ENCODE data around the gene SURF4.

The SURF4 gene

DNA sequence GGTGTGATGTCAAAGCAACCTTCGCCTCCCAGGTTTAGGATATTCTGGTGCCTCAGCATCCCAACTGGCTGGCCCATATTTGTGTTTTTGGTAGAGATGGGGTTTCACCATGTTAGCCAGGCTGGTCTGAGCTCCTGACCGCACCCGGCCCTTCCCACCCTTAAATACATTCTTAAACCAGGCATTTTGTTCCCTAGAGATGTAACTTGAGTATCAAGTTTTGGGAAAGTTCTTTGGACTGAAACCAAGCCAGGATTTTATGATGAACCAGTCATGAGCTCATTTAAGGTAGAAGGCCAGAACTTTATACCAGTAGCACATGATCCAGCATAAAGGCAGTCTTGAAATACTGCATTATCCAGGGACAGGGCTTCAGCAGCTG lies 24.3 kb downstream of the SURF4 start:
- DNase-seq (ENCODE audit: extremely low read depth, low read depth) = no peak
- TF ChIP-seq, protein P1, sequence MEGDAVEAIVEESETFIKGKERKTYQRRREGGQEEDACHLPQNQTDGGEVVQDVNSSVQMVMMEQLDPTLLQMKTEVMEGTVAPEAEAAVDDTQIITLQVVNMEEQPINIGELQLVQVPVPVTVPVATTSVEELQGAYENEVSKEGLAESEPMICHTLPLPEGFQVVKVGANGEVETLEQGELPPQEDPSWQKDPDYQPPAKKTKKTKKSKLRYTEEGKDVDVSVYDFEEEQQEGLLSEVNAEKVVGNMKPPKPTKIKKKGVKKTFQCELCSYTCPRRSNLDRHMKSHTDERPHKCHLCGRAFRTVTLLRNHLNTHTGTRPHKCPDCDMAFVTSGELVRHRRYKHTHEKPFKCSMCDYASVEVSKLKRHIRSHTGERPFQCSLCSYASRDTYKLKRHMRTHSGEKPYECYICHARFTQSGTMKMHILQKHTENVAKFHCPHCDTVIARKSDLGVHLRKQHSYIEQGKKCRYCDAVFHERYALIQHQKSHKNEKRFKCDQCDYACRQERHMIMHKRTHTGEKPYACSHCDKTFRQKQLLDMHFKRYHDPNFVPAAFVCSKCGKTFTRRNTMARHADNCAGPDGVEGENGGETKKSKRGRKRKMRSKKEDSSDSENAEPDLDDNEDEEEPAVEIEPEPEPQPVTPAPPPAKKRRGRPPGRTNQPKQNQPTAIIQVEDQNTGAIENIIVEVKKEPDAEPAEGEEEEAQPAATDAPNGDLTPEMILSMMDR (IDR thresholded peaks at IDR 0.05; ENCODE audit: low read depth, low read length) = no peak

DNA sequence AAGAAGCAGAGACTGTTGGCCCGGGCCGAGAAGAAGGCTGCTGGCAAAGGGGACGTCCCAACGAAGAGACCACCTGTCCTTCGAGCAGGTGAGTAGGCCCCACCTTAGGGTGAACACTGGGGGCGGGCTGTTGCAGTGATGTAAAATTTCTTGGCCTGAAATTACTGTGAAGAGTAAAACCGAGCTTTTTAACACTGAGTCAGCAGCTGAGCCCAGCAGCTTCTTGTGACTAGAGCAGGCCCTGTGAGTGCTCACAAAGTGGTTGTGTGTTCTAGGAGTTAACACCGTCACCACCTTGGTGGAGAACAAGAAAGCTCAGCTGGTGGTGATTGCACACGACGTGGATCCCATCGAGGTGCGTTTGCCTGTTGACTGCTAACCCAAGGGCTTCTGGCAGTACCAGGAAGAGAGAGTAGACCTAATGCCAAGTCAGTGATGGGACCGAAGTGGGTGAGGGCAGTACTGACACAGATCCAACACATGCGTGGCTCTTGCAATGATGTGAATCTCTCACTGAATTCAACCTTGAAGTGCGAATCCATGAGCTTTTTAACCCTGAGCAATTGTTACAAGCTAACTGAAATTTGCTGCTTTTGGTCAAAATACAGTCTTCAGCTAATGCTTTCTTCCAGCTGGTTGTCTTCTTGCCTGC lies 25.8 kb downstream of the SURF4 start:
- TF ChIP-seq, protein P1 (IDR thresholded peaks at IDR 0.05; ENCODE audit: low read depth, low read length) = no peak
- DNase-seq (ENCODE audit: extremely low read depth, low read depth) = no peak

DNA sequence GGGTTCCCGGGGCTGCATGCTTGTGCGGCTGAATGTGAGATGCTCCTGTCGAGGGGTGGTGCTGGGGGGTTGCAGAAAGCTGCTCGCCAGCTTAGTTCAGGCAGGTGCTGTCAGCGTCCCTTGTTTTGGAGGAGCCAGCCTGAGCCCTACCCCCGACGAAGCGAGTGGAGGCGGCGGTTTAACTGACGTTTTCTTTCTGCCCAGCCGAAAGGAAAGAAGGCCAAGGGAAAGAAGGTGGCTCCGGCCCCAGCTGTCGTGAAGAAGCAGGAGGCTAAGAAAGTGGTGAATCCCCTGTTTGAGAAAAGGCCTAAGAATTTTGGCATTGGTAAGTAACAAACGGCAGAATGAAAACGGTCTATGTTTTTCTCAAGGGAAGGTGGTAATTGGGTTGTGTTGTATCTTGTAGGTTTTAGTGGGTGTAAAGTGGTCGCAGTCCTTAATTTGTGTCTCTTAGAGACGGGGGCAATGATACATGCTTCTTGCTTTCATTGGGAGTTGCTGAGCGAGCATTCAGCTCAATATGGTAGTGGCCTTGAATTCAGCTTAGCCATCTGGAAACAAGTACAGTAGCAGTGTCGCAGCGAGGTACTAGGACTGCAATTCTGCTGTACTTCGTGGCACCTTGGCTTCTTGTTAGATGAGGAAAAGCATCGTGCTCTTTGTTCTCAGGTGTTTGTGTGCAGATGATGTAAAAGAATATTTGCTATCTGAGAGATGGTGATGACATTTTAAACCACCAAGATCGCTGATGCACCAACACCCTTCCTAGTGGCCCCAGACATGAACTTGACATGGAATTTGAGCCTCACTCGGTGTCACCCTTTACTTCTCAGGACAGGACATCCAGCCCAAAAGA lies 26.9 kb downstream of the SURF4 start:
- DNase-seq (ENCODE audit: extremely low read depth, low read depth) = no peak
- TF ChIP-seq, protein P1 (IDR thresholded peaks at IDR 0.05; ENCODE audit: low read depth, low read length) = no peak

DNA sequence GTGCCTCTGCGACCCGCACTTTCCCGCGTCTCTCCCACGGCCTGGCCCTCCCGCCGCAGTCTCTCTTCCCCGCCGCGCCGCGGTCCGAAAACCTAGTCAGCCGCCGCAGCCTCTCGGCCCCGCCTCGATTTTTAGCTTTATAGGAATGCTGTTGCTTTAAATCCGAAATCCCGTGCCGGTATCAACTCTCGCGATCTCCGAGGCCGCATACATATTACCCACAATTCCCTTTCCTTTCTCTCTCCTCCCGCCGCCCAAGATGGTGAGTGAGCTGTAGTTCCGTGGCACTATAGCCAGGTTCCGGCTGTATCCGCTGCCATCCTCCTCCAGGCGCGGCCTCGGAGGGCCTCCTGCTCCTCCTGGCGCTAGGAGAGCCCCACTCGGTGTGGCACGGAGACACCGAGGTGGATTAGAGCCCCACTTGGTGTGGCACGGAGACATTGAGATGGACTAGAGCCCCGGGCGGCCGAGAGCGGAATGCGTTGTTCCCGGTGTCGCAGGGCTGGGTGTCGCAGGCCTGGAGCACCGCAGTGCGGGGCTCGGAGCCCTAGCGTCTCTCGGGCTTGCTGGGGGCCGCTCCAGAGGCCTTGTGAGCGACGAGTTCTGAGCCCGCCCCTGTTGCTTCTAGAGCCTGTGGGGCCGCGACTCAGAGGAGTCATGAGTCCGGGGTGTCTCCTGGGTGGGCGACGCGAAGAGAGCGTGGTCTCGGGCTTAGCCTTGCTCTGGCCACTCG lies 27.7 kb downstream of the SURF4 start, which contains the start of the genes MED22 and RPL7A:
Gene MED22 (minus strand): TSS at position 147 of the 733 bp plus-strand sequence. CDS start 1,469 bp downstream, outside the sequence.
Gene RPL7A (plus strand): TSS at position 234 of the 733 bp plus-strand sequence. CDS start 26 bp downstream, at position 260.
- TF ChIP-seq, protein P1 (IDR thresholded peaks at IDR 0.05; ENCODE audit: low read depth, low read length) = no peak
- peak; percentile 91 for DNase-seq (ENCODE audit: extremely low read depth, low read depth)

DNA sequence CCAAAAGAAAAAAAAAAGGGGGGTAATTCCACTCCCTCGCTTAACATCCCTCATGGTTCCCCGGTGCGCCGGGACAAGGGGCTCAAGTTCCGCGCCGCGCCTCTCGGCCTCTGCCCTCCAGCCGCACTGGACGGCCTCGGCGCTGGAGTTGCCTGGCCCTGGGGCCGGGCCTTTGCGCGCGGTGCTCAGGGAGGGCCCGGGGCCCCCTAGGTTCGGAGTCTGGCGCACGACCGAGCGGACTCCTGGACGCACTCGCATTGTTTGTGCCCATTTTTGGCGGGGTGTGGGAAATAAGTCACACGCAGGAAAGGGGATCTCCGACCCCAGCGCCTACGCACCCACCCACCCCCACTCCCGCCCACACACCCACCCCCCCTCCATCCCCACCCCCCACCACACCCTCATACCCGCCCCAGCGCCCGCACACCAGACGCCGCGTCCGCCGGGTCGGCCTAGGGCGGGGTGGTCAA lies 28.3 kb downstream of the SURF4 start:
- no peak for DNase-seq (ENCODE audit: extremely low read depth, low read depth)
- TF ChIP-seq, protein P1 (IDR thresholded peaks at IDR 0.05; ENCODE audit: low read depth, low read length) = no peak

DNA sequence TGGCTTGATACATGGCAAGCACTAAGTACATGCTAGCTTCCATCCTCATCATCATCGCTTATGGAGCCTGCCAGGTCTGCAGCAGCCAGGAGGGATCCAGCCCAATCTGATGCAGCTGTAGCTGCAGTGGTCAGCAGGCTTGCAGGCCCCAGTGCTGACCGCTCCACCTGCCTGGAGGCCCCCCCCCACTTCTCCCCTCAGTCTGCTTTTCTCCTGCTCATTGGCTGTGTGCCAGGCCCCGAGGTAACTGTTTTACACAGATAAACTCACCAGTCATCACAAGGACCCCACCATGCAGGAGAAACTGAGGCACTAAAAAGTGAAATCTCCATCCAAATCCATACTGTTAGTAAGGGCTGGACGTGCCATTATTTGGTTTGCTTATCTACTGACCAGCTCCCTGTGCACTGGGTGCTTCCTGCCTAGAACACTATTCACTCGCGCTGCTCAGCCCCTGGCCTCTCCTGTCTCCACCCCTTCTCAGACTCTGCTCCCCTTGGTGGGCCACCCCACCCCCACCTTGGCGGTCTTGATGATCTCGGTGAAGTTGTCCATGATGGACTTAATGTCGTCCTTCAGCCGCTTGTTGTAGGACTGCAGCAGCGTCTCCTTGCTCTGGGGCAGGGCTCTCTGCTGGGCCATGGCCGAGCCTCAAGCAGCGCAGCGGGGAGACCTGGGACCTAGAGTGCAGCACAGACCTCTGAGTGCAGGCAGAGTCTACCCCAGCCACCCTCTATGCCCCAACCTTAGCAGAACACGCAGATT lies 29.7 kb downstream of the SURF4 start:
- TF ChIP-seq, protein P1 (IDR thresholded peaks at IDR 0.05; ENCODE audit: low read depth, low read length) = no peak
- no peak for DNase-seq (ENCODE audit: extremely low read depth, low read depth)

Data from AG09319 (cell line).